Limb (tissue), 2 donors: ENCODE results near the gene GOLGA1.
"Not testable (repeated sequence)": the region's sequence is repeated elsewhere in the genome, so short reads cannot be mapped to it uniquely, and the experiment has no call there.

Source experiments
- DNase-seq, 2 donors: peaks; one replicate each; pipeline ENCODE4 v3.0.0-alpha.2; 2016; ENCODE audit errors: extremely low spot score in 2 of 2

GOLGA1 gene

GRCh38 chr9:124838132-124838531 lies 102.8 kb downstream of the GOLGA1 start:
- DNase-seq: not testable (repeated sequence)

GRCh38 chr9:124835026-124835557 lies 105.8 kb downstream of the GOLGA1 start:
- DNase-seq: peak in 1 of 2 donors; percentile 83

DNA sequence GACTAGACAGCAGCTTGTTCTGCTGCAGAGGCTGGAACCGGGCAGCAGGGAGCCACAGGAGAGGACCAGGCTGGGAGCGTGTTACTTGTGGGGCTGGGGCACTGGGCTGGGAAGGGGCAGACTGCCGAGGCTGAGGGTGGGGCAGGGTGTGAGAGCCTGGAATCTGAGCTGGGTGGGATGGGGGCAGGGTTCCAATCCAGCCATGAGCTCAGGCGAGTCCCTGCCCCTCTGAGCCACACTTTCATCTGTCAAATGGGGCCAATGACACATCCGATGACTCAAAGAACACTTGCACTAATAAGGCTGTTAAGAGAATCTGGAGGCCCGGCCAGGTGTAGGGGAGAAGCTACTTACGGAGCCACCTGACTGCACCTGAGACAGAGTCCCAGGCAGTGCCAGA lies 106.3 kb downstream of the GOLGA1 start:
- DNase-seq: peak in 1 of 2 donors; percentile 44

- DNase-seq: peak in 1 of 2 donors; percentile 10
Measured at GRCh38 chr9:124831642-124832364, 109.1 kb downstream of the GOLGA1 start.

DNA sequence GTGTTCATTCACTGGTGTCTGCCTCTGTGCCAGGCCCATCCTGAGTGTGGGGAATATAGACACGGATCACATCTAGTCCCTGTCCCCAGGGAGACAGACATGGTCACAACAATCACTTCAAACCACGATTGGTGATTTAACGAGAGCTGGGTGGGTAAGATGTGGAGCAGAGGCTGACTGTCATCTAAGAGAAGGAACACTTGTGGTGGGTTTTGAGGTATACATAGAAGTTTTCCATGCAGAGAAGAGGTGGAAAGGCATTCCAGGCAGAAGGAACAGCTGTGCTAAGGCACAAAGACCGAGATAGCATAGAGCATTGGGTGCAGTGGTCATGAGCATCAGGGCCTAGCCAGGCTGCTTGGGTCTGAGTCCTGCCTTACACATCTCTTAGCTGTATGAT lies 110.3 kb downstream of the GOLGA1 start:
- no peak for DNase-seq

DNA sequence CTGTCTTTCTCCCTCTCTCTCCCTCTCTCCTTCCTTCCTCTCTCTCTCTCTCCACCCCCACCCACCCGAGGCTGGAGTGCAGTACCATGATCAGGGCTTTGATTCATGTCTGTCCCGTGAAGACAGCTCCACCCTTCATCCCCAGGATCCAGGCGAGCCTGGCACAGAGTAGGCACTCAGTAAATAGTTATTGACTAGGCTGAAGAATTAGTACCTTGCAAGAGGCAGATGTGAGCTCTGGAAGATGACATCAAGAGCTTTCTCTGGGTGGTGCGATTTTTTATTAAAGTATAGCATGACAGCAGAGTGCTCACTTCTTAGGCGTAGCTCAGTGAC lies 111.6 kb downstream of the GOLGA1 start:
- no peak for DNase-seq

GRCh38 chr9:124828489-124829333 lies 112.2 kb downstream of the GOLGA1 start:
- DNase-seq: no peak
